ENCODE measurements around the gene ARID5A. TPM values are rescaled to one million over a fixed set of nuclear protein-coding genes. Genes with fewer than 3 reads are reported as not detected.

The ARID5A gene
- total RNA-seq, 4 donors from 2014 or later, result 40.0 to 98.5 (median 53.9) TPM

- no peak for ATAC-seq
- peaks cover 0 to 58% (median 7%) of the 10 kb centered on the region in 3 donors for H3K4me1 ChIP-seq
- peaks cover 0 to 58% of the 10 kb centered on the region in 2 donors for H3K36me3 ChIP-seq
- WGBS, 2 donors (ENCODE audit: low coverage in 1 of 2), result 83% methylated on average over 1 of the region's 5 CpGs; no CpG with 5 or more reads in 1 of the 2 donors
- TF ChIP-seq EP300 (IDR thresholded peaks at IDR 0.05) (no peak), CTCF (IDR thresholded peaks at IDR 0.05) (no peak), POLR2AphosphoS5 (IDR thresholded peaks at IDR 0.05) (no peak), POLR2A (IDR thresholded peaks at IDR 0.05) (no peak)
- no peaks in the 10 kb centered on the region for H3K9me3 ChIP-seq
- H3K27me3 ChIP-seq, result no peaks in the 10 kb centered on the region
- no peak overlapping the region for H3K4me3 ChIP-seq
- no peak overlapping the region for H3K27ac ChIP-seq
Measured at GRCh38 chr2:96546321-96546720, 9.8 kb downstream of the ARID5A start.

GRCh38 chr2:96546797-96547196 is 10.2 kb downstream of the ARID5A start:
- ATAC-seq, result no peak
- Histone ChIP-seq H3K4me1 (peaks cover 0 to 53% (median 2%) of the 10 kb centered on the region in 3 donors), H3K27ac (no peak overlapping the region), H3K4me3 (no peak overlapping the region), H3K9me3 (no peaks in the 10 kb centered on the region), H3K36me3 (peaks cover 0 to 62% of the 10 kb centered on the region in 2 donors), H3K27me3 (no peaks in the 10 kb centered on the region)
- 69 to 79% methylated on average over 7 of the region's 8 CpGs for WGBS, 2 donors (ENCODE audit: low coverage in 1 of 2)
- TF ChIP-seq CTCF (IDR thresholded peaks at IDR 0.05), result no peak
- no peak for TF ChIP-seq POLR2A (IDR thresholded peaks at IDR 0.05)
- no peak for TF ChIP-seq POLR2AphosphoS5 (IDR thresholded peaks at IDR 0.05)
- no peak for TF ChIP-seq EP300 (IDR thresholded peaks at IDR 0.05)

- no peak for ATAC-seq
- H3K4me3 ChIP-seq, result no peak overlapping the region
- H3K9me3 ChIP-seq, result no peaks in the 10 kb centered on the region
- 100% methylated on average over 2 of the region's 7 CpGs; no CpG with 5 or more reads in 1 of the 2 donors for WGBS, 2 donors (ENCODE audit: low coverage in 1 of 2)
- H3K27ac ChIP-seq, result no peak overlapping the region
- no peaks in the 10 kb centered on the region for H3K27me3 ChIP-seq
- TF ChIP-seq POLR2A (IDR thresholded peaks at IDR 0.05) (no peak), EP300 (IDR thresholded peaks at IDR 0.05) (no peak), POLR2AphosphoS5 (IDR thresholded peaks at IDR 0.05) (no peak), CTCF (IDR thresholded peaks at IDR 0.05) (no peak)
- peaks cover 0 to 67% of the 10 kb centered on the region in 2 donors for H3K36me3 ChIP-seq
- peaks cover 0 to 49% (median 0%) of the 10 kb centered on the region in 3 donors for H3K4me1 ChIP-seq
Measured at GRCh38 chr2:96547203-96547641, 10.7 kb downstream of the ARID5A start.

GRCh38 chr2:96547731-96548171 is 11.2 kb downstream of the ARID5A start:
- no peak overlapping the region for H3K4me3 ChIP-seq
- peaks cover 0 to 43% (median 0%) of the 10 kb centered on the region in 3 donors for H3K4me1 ChIP-seq
- TF ChIP-seq POLR2AphosphoS5 (IDR thresholded peaks at IDR 0.05), result no peak
- no peak for TF ChIP-seq EP300 (IDR thresholded peaks at IDR 0.05)
- TF ChIP-seq CTCF (IDR thresholded peaks at IDR 0.05), result no peak
- TF ChIP-seq POLR2A (IDR thresholded peaks at IDR 0.05), result no peak
- peaks cover 0 to 69% of the 10 kb centered on the region in 2 donors for H3K36me3 ChIP-seq
- no peak overlapping the region for H3K27ac ChIP-seq
- H3K27me3 ChIP-seq, result no peaks in the 10 kb centered on the region
- no peaks in the 10 kb centered on the region for H3K9me3 ChIP-seq
- ATAC-seq, result no peak
- 57 to 67% methylated on average over 5 to 6 of the region's 6 CpGs for WGBS, 2 donors (ENCODE audit: low coverage in 1 of 2)
